Liver (tissue), 9 donors: ENCODE data around the gene ADAP1. TPM values are rescaled to one million over a fixed set of nuclear protein-coding genes. Genes with fewer than 3 reads are reported as not detected.

Experiments
- DNase-seq: peaks from one replicate; pipeline ENCODE4 v3.0.0-alpha.2; 2017; ENCODE audit warnings: low spot score
- H3K27ac ChIP-seq, 2 donors: one replicate each; pipeline ENCODE4 v1.7.0; 2013; ENCODE audit warnings: inconsistent platforms in 2 of 2, low read length in 2 of 2, control low read depth in 1 of 2, low read depth in 1 of 2, mild to moderate bottlenecking in 1 of 2
- H3K27me3 ChIP-seq, 4 donors: one replicate each; pipeline versions ENCODE4 v1.6.1 to v1.7.0; 2013; ENCODE audit warnings: low read length in 3 of 4, inconsistent platforms in 1 of 4, mild to moderate bottlenecking in 1 of 4, moderate library complexity in 1 of 4; ENCODE audit not compliant: control insufficient read depth in 4 of 4, insufficient read depth in 4 of 4
- H3K36me3 ChIP-seq, 4 donors: one replicate each; pipeline versions ENCODE4 v1.6.1 to v1.7.0; 2013; ENCODE audit warnings: low read length in 3 of 4, mild to moderate bottlenecking in 3 of 4, low read depth in 1 of 4, moderate library complexity in 1 of 4; ENCODE audit not compliant: control insufficient read depth in 4 of 4, insufficient read depth in 3 of 4
- H3K4me1 ChIP-seq, 4 donors: one replicate each; pipeline versions ENCODE4 v1.6.1 to v1.7.0; 2013; ENCODE audit warnings: low read length in 3 of 4, mild to moderate bottlenecking in 3 of 4, moderate library complexity in 1 of 4; ENCODE audit not compliant: control insufficient read depth in 4 of 4, insufficient read depth in 4 of 4
- H3K4me3 ChIP-seq, 3 donors: one replicate each; pipeline versions ENCODE4 v1.6.1 to v1.7.0; 2013; ENCODE audit warnings: low read length in 3 of 3, control low read depth in 1 of 3, low read depth in 1 of 3, mild to moderate bottlenecking in 1 of 3
- H3K9ac ChIP-seq, 2 donors: one replicate each; pipeline ENCODE4 v1.7.0; 2013; ENCODE audit warnings: low read length in 2 of 2, mild to moderate bottlenecking in 2 of 2, moderate library complexity in 2 of 2, control low read depth in 1 of 2, low read depth in 1 of 2
- H3K9me3 ChIP-seq, 4 donors: one replicate each; pipeline versions ENCODE4 v1.6.1 to v1.7.0; 2013; ENCODE audit warnings: low read length in 3 of 4; ENCODE audit not compliant: control insufficient read depth in 4 of 4
- EGR1 ChIP-seq, 2 donors: IDR thresholded peaks; 2 replicates each; pipeline ENCODE4 v1.6.1; 2016 to 2018; ENCODE audit warnings: antibody characterized with exemption in 2 of 2, low read depth in 2 of 2
- FOXA1 ChIP-seq: IDR thresholded peaks from 2 replicates; pipeline ENCODE4 v1.6.1; 2016; ENCODE audit warnings: antibody characterized with exemption
- FOXA2 ChIP-seq: IDR thresholded peaks from 2 replicates; pipeline ENCODE4 v1.6.1; 2016; ENCODE audit warnings: antibody characterized with exemption
- GABPA ChIP-seq, 2 donors: IDR thresholded peaks in 1 of 2; conservative IDR thresholded peaks in 1 of 2; 2 replicates each; pipeline ENCODE4 v1.6.1; 2016; ENCODE audit warnings: antibody characterized with exemption in 2 of 2, mild to moderate bottlenecking in 1 of 2, moderate library complexity in 1 of 2
- HNF4A ChIP-seq, 2 donors: conservative IDR thresholded peaks; 2 replicates each; pipeline ENCODE4 v1.6.1; 2016; ENCODE audit warnings: antibody characterized with exemption in 2 of 2, mild to moderate bottlenecking in 2 of 2
- HNF4G ChIP-seq: IDR thresholded peaks from 2 replicates; pipeline ENCODE4 v1.6.1; 2016; ENCODE audit warnings: antibody characterized with exemption
- JUND ChIP-seq, 2 donors: IDR thresholded peaks; 2 replicates each; pipeline ENCODE4 v1.6.1; 2016; ENCODE audit warnings: antibody characterized with exemption in 2 of 2
- NR2F2 ChIP-seq: IDR thresholded peaks from 2 replicates; pipeline ENCODE4 v1.6.1; 2016; ENCODE audit warnings: antibody characterized with exemption
- RAD21 ChIP-seq, 2 donors: IDR thresholded peaks; 2 replicates each; pipeline ENCODE4 v1.6.1; 2016; ENCODE audit warnings: antibody characterized with exemption in 2 of 2, mild to moderate bottlenecking in 2 of 2
- RXRA ChIP-seq, 2 donors: IDR thresholded peaks; 2 replicates each; pipeline ENCODE4 v1.6.1; 2017 to 2018; ENCODE audit warnings: antibody characterized with exemption in 2 of 2, mild to moderate bottlenecking in 1 of 2
- SP1 ChIP-seq: IDR thresholded peaks from 2 replicates; pipeline ENCODE4 v1.6.1; 2018; ENCODE audit warnings: antibody characterized with exemption, mild to moderate bottlenecking
- TAF1 ChIP-seq: conservative IDR thresholded peaks from 2 replicates; pipeline ENCODE4 v1.6.1; 2016; ENCODE audit warnings: antibody characterized with exemption, mild to moderate bottlenecking
- WGBS: extraction: QIAGEN DNeasy Blood & Tissue Kit; methylation state at CpG from one replicate; pipeline ENCODE4 v1.1.7; 2013; 5-methylcytosine and 5-hydroxymethylcytosine counted together
- polyA plus RNA-seq, 2 donors: library from polyadenylated mRNA; stranded (reverse) in 1 of 2; unstranded in 1 of 2; fragments of 200-250 nt in 1 of 2; fragments of >200 nt in 1 of 2; fragmentation: Nextera tagmentation in 1 of 2; extraction: Ambion mirVana in 1 of 2; gene quantifications; one replicate each; pipeline versions ENCODE4 v1.2.1 to v1.2.3, GENCODE V29; 2013 to 2015
- total RNA-seq, 2 donors: library from RNA; depleted of rRNA; stranded (reverse); fragments of >200 nt; gene quantifications; one replicate each; pipeline ENCODE4 v1.2.3, GENCODE V29; 2014
- TF ChIP-seq, protein P1 (sequence below): IDR thresholded peaks from 2 replicates; pipeline ENCODE4 v1.6.1; 2016; ENCODE audit warnings: antibody characterized with exemption
- TF ChIP-seq, protein P2 (sequence below): fragments of 150-350 bp; IDR thresholded peaks from 2 replicates; pipeline ENCODE4 v1.5.1; 2017; ENCODE audit warnings: improper control_type of control experiment, low read depth, low read length; ENCODE audit not compliant: missing input control
- TF ChIP-seq, protein P3 (sequence below): IDR thresholded peaks from 2 replicates; pipeline ENCODE4 v1.6.1; 2016; ENCODE audit warnings: antibody characterized with exemption
- TF ChIP-seq, protein P4 (sequence below): IDR thresholded peaks from 2 replicates; pipeline ENCODE4 v1.6.1; 2016; ENCODE audit warnings: antibody characterized with exemption, mild to moderate bottlenecking
- donor health status: healthy.
- donor health status: healthy.
- donor health status: healthy.
- donor health status: healthy.
- donor health status: healthy.

ADAP1 gene
- total and polyA plus RNA-seq, 4 donors = 0.46 to 3.7 (median 2.7) TPM

DNA sequence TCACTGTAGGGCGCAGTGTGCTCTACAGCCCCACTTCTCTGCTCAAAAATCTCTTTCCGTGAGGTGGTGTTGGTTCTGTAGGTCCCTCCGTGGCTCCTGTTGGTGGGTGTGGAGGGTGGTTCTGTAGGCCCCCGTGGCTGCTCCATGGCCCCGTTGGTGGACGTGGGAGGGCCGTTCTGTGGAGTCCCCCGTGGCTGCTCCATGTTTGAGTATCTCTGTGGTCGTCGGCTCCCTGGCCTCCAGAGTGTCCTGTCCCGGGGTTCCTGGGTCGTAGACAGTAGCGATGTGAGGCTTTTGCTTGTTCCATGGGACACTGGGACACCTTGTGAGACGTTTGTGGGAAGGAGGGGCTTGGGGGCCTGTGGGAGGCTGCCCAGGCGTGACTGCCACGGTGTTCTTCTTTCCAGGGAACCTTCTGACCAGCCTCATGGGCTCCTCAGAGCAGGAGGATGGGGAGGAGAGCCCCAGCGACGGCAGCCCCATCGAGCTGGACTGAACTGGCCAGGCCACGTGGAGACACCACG is 59.5 kb downstream of the ADAP1 start:
- Histone ChIP-seq H3K4me1 (peaks cover 0 to 10% (median 2%) of the 10 kb centered on the region in 4 donors), H3K27ac (no peak overlapping the region), H3K9me3 (no peaks in the 10 kb centered on the region), H3K9ac (no peak overlapping the region), H3K4me3 (no peak overlapping the region), H3K27me3 (no peaks in the 10 kb centered on the region), H3K36me3 (peaks cover 27 to 62% (median 37%) of the 10 kb centered on the region in 4 donors)
- TF ChIP-seq, protein P1, sequence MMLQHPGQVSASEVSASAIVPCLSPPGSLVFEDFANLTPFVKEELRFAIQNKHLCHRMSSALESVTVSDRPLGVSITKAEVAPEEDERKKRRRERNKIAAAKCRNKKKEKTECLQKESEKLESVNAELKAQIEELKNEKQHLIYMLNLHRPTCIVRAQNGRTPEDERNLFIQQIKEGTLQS = no peak
- no peak for TF ChIP-seq HNF4G
- DNase-seq = no peak
- 96% methylated on average over 21 of the region's 21 CpGs for whole genome bisulfite sequencing

DNA sequence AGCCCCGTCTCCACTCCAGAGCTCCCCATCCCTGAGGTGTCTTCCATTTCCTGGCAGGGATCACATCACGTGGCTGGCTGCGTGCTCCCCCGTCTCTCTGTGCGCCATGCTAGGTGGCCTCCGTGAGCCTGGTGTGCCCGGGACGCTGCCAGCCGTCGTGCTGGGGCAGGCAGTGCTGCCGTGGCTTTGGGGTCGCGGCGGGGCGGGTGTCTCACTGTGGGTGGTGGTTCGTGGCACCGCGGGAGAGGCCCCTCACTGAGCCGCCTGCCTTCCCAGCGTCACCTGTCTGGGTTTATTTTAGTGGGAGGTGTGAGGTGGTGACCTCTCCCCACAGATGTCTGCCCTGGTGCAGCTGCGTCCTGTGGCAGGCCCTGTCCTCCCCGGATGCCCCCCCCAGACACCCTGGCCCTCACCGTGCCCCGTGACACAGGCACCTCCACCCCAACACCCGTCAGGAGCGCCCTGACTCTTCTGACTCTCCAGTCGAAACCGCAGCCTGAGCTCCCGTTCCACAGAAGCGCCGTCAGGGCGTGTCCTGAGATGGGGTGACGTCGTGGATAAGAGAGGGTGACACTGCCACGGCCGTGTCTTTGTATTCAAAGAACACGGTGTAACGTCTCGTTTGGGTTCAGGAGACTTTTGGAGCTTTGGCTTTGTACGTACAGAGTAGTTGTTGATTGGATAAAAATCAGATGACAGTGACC is 60.2 kb downstream of the ADAP1 start:
- TF ChIP-seq NR2F2 (no peak), GABPA (IDR thresholded peaks at IDR 0.05 in 1 of 2, conservative IDR thresholded peaks at IDR 0.05 in 1 of 2) (no peak), RXRA (IDR thresholded peaks at IDR 0.05) (no peak), SP1 (no peak), FOXA2 (no peak), RAD21 (IDR thresholded peaks at IDR 0.05) (no peak), EGR1 (IDR thresholded peaks at IDR 0.05; ENCODE audit: low read depth in 2 of 2) (no peak)
- TF ChIP-seq, protein P1 = no peak
- TF ChIP-seq, protein P2, sequence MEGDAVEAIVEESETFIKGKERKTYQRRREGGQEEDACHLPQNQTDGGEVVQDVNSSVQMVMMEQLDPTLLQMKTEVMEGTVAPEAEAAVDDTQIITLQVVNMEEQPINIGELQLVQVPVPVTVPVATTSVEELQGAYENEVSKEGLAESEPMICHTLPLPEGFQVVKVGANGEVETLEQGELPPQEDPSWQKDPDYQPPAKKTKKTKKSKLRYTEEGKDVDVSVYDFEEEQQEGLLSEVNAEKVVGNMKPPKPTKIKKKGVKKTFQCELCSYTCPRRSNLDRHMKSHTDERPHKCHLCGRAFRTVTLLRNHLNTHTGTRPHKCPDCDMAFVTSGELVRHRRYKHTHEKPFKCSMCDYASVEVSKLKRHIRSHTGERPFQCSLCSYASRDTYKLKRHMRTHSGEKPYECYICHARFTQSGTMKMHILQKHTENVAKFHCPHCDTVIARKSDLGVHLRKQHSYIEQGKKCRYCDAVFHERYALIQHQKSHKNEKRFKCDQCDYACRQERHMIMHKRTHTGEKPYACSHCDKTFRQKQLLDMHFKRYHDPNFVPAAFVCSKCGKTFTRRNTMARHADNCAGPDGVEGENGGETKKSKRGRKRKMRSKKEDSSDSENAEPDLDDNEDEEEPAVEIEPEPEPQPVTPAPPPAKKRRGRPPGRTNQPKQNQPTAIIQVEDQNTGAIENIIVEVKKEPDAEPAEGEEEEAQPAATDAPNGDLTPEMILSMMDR = no peak
- TF ChIP-seq, protein P3, sequence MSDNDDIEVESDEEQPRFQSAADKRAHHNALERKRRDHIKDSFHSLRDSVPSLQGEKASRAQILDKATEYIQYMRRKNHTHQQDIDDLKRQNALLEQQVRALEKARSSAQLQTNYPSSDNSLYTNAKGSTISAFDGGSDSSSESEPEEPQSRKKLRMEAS = no peak
- H3K36me3 ChIP-seq = peaks cover 27 to 62% (median 37%) of the 10 kb centered on the region in 4 donors
- 96% methylated on average over 40 of the region's 40 CpGs for WGBS
- no peak for DNase-seq
- H3K9ac ChIP-seq = no peak overlapping the region
- no peak overlapping the region for H3K4me3 ChIP-seq
- peaks cover 0 to 6% (median 2%) of the 10 kb centered on the region in 4 donors for H3K4me1 ChIP-seq
- H3K9me3 ChIP-seq = no peaks in the 10 kb centered on the region
- H3K27me3 ChIP-seq = no peaks in the 10 kb centered on the region
- no peak overlapping the region for H3K27ac ChIP-seq

DNA sequence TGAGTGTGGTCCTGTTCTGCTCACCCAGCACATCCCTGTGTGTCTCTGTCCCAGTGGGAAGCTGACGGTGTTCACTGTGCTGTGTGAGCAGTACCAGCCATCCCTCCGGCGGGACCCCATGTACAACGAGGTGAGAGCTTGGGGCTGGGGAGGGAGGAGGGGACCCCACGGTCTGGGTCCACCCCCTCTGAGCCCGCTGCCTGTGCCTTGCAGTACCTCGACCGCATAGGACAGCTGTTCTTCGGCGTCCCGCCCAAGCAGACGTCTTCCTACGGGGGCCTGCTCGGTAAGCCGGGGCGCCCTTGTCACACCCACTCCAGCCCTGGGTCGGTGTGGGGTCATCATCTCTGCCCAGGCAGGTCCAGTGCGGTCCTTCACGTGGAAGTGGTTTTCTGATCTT is 60.8 kb downstream of the ADAP1 start:
- H3K36me3 ChIP-seq = peaks cover 27 to 62% (median 37%) of the 10 kb centered on the region in 4 donors
- no peak for DNase-seq
- TF ChIP-seq RXRA (IDR thresholded peaks at IDR 0.05) = no peak
- TF ChIP-seq TAF1 = no peak
- TF ChIP-seq, protein P2 = no peak
- TF ChIP-seq, protein P4, sequence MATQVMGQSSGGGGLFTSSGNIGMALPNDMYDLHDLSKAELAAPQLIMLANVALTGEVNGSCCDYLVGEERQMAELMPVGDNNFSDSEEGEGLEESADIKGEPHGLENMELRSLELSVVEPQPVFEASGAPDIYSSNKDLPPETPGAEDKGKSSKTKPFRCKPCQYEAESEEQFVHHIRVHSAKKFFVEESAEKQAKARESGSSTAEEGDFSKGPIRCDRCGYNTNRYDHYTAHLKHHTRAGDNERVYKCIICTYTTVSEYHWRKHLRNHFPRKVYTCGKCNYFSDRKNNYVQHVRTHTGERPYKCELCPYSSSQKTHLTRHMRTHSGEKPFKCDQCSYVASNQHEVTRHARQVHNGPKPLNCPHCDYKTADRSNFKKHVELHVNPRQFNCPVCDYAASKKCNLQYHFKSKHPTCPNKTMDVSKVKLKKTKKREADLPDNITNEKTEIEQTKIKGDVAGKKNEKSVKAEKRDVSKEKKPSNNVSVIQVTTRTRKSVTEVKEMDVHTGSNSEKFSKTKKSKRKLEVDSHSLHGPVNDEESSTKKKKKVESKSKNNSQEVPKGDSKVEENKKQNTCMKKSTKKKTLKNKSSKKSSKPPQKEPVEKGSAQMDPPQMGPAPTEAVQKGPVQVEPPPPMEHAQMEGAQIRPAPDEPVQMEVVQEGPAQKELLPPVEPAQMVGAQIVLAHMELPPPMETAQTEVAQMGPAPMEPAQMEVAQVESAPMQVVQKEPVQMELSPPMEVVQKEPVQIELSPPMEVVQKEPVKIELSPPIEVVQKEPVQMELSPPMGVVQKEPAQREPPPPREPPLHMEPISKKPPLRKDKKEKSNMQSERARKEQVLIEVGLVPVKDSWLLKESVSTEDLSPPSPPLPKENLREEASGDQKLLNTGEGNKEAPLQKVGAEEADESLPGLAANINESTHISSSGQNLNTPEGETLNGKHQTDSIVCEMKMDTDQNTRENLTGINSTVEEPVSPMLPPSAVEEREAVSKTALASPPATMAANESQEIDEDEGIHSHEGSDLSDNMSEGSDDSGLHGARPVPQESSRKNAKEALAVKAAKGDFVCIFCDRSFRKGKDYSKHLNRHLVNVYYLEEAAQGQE = no peak
- TF ChIP-seq, protein P3 = no peak
- TF ChIP-seq EGR1 (IDR thresholded peaks at IDR 0.05; ENCODE audit: low read depth in 2 of 2) = no peak
- TF ChIP-seq NR2F2 = no peak
- no peak for TF ChIP-seq GABPA (IDR thresholded peaks at IDR 0.05 in 1 of 2, conservative IDR thresholded peaks at IDR 0.05 in 1 of 2)
- TF ChIP-seq JUND (IDR thresholded peaks at IDR 0.05) = no peak
- TF ChIP-seq, protein P1 = no peak
- no peak for TF ChIP-seq SP1
- no peak for TF ChIP-seq HNF4G
- TF ChIP-seq FOXA2 = no peak
- TF ChIP-seq RAD21 (IDR thresholded peaks at IDR 0.05) = no peak
- no peak for TF ChIP-seq HNF4A (conservative IDR thresholded peaks at IDR 0.05)
- TF ChIP-seq FOXA1 = no peak
- WGBS = 97% methylated on average over 19 of the region's 19 CpGs
- H3K4me1 ChIP-seq = peaks cover 0 to 9% (median 4%) of the 10 kb centered on the region in 4 donors
- no peak overlapping the region for H3K4me3 ChIP-seq
- no peak overlapping the region for H3K27ac ChIP-seq
- no peaks in the 10 kb centered on the region for H3K9me3 ChIP-seq
- no peaks in the 10 kb centered on the region for H3K27me3 ChIP-seq
- H3K9ac ChIP-seq = no peak overlapping the region
